ENCODE data around the gene RCAN3. TPM values are rescaled to one million over a fixed set of nuclear protein-coding genes. Genes with fewer than 3 reads are reported as not detected.

The RCAN3 gene
- total RNA-seq, 6 experiments from 2014 or later, result 11.9 to 14.5 (median 12.9) TPM

DNA sequence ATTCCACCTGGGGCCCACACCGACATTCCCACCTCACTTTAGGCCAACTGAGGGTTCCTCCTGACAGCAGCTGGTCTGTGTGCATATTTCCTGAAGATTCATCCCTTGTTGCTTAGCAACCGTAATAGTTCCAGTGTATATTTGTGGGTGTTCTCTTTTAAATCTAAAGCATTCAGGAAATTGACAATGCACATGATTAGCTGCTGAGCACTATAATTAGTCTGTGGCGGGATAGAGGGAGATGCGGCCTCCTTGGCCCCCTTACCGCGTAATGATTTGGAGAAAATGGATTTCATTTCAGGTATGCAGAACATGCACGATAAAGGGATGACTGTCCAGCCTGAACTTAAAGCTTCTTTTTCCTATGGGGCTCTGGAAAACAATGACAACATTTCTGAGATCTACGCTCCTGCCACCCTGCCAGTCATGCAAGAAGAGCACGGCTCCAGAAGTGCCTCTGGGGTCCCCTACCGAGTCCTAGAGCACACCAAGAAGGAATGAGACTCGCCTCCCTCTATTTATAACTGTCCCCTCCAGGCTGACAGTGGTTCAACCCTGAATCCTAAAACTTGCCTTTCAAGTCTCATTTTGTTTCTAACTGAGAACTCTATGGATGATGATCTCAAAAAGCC, 33.8 kb upstream of the RCAN3 start:
- Mint-ChIP-seq H3K27ac (peak overlapping the region; percentile 42; the same call in 1 of the 2 replicates), H3K4me1 (ENCODE audit: low read depth) (peaks cover 26% of the 10 kb centered on the region), H3K36me3 (ENCODE audit: low read depth) (peaks cover 24% of the 10 kb centered on the region), H3K27me3 (ENCODE audit: insufficient read depth) (no peaks in the 10 kb centered on the region; the same call in 1 of the 2 replicates), H3K4me3 (no peak overlapping the region), H3K9me3 (no peaks in the 10 kb centered on the region)
- no peak for DNase-seq
- TF ChIP-seq, protein P1, sequence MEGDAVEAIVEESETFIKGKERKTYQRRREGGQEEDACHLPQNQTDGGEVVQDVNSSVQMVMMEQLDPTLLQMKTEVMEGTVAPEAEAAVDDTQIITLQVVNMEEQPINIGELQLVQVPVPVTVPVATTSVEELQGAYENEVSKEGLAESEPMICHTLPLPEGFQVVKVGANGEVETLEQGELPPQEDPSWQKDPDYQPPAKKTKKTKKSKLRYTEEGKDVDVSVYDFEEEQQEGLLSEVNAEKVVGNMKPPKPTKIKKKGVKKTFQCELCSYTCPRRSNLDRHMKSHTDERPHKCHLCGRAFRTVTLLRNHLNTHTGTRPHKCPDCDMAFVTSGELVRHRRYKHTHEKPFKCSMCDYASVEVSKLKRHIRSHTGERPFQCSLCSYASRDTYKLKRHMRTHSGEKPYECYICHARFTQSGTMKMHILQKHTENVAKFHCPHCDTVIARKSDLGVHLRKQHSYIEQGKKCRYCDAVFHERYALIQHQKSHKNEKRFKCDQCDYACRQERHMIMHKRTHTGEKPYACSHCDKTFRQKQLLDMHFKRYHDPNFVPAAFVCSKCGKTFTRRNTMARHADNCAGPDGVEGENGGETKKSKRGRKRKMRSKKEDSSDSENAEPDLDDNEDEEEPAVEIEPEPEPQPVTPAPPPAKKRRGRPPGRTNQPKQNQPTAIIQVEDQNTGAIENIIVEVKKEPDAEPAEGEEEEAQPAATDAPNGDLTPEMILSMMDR (IDR thresholded peaks at IDR 0.05), result no peak

DNA sequence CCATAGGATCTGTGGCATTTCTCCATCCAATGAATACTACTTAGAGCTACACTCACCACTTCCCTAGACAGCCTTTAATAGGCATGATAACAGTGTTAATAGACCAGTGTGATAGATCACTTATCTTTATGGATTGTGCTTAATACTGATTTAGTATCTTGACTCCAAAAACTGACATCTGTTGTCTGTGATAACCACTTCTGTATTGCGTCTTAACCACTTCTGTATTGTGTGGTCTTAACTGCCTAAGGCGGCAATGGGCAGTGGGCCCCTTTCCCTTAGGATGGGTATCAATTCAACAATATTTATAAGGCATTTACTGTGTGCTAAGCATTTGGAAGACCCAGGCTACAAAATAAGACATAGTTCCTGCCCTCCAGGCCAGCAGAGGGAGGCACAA, 32.0 kb upstream of the RCAN3 start:
- H3K27ac Mint-ChIP-seq, result no peak overlapping the region
- DNase-seq, result no peak
- no peak overlapping the region for H3K4me3 Mint-ChIP-seq
- H3K27me3 Mint-ChIP-seq (ENCODE audit: insufficient read depth), result no peaks in the 10 kb centered on the region
- peaks cover 10% of the 10 kb centered on the region; the same call in 1 of the 2 replicates for H3K4me1 Mint-ChIP-seq (ENCODE audit: low read depth)
- H3K9me3 Mint-ChIP-seq, result no peaks in the 10 kb centered on the region
- TF ChIP-seq, protein P1 (IDR thresholded peaks at IDR 0.05), result no peak
- H3K36me3 Mint-ChIP-seq (ENCODE audit: low read depth), result peaks cover 13% of the 10 kb centered on the region

DNA sequence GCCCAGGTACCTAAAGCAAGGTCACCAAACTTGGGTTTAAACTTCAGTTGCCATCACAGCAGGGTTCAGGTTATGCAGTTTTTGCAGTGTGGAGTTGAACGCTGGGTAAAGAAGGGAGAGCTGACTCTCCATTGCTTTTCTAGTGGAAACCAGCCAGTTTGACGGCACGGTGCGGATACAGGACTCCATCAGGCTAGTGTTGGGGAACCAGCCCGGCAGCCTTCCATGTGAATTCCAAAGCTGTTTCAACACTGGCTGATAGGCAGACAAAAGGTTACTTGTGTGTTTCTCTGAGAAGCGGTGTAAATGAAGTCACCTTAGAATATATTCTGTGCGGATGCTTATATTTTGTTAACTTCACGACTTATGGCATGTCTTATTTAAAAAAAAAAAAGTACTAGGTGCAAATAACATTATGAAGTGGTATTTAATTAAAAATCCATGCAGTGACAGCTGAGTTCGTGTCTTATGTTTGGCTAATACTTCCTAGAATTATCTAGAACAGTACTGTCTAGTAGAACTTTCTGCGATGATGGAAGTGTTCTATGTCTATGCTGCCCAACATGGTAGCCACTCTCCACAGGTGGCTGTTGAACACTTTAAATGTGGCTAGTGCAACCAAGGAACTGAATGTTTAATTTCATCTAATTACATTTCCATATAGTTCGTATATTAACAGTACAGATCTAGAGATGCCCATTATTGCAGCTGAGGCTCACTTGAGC, 29.9 kb upstream of the RCAN3 start:
- DNase-seq, result no peak
- Mint-ChIP-seq H3K9me3 (no peaks in the 10 kb centered on the region), H3K27me3 (ENCODE audit: insufficient read depth) (no peaks in the 10 kb centered on the region), H3K27ac (no peak overlapping the region; the same call in 1 of the 2 replicates), H3K4me3 (no peak overlapping the region), H3K36me3 (ENCODE audit: low read depth) (peaks cover 4% of the 10 kb centered on the region; the same call in 1 of the 2 replicates), H3K4me1 (ENCODE audit: low read depth) (peaks cover 5% of the 10 kb centered on the region; the same call in 1 of the 2 replicates)
- TF ChIP-seq, protein P1 (IDR thresholded peaks at IDR 0.05), result no peak

DNA sequence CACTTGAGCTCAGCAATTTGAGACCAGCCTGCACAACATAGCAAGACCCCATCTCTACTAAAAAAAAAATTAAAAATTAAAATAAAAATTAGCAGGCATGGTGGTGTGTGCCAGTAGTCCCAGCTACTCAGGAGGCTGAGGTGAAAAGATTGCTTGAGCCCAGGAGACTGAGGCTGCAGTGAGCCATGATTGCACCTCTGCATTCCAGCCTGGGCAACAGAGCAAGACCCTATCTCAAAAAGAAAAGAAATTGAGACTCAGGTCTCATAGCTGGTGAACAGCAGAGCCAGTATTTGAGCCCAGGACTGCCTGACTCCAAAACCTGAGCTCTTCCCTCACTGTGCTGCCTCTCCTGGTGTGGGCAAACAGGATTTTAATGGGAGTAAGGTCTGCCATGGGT, 28.4 kb upstream of the RCAN3 start:
- TF ChIP-seq, protein P1 (IDR thresholded peaks at IDR 0.05), result no peak
- no peak overlapping the region for H3K4me3 Mint-ChIP-seq
- H3K27ac Mint-ChIP-seq, result no peak overlapping the region
- no peak for DNase-seq
- peaks cover 4% of the 10 kb centered on the region; the same call in 1 of the 2 replicates for H3K36me3 Mint-ChIP-seq (ENCODE audit: low read depth)
- H3K4me1 Mint-ChIP-seq (ENCODE audit: low read depth), result no peaks in the 10 kb centered on the region
- no peaks in the 10 kb centered on the region for H3K9me3 Mint-ChIP-seq
- H3K27me3 Mint-ChIP-seq (ENCODE audit: insufficient read depth), result no peaks in the 10 kb centered on the region

DNA sequence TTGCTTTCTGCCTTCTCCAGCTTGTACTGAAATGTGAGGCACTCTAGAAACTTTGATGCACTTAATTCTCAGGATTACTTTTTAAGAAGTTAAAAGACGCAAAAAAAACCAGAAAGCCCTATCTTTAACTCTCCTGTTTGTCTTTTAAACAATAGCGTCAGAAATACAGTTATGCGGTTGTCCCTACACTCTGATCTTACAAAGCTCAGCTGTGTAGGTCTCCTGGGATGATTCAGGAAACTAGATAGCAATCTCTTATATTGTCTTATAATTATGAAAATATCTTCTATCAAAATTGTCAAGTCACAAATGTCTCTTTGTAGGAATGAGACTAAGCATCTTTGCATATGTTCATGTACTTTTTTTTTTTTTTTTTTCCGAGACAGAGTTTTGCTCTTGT, 26.9 kb upstream of the RCAN3 start:
- H3K27me3 Mint-ChIP-seq (ENCODE audit: insufficient read depth), result no peaks in the 10 kb centered on the region
- H3K27ac Mint-ChIP-seq, result no peak overlapping the region
- no peak overlapping the region for H3K4me3 Mint-ChIP-seq
- no peaks in the 10 kb centered on the region for H3K4me1 Mint-ChIP-seq (ENCODE audit: low read depth)
- TF ChIP-seq, protein P1 (IDR thresholded peaks at IDR 0.05), result no peak
- no peaks in the 10 kb centered on the region for H3K9me3 Mint-ChIP-seq
- DNase-seq, result no peak
- H3K36me3 Mint-ChIP-seq (ENCODE audit: low read depth), result no peaks in the 10 kb centered on the region

Data from HFFc6 (cell line).